ENCODE results near the gene RACGAP1.
"Not testable (repeated sequence)": the region's sequence is repeated elsewhere in the genome, so short reads cannot be mapped to it uniquely, and the experiment has no call there.

The RACGAP1 gene

DNA sequence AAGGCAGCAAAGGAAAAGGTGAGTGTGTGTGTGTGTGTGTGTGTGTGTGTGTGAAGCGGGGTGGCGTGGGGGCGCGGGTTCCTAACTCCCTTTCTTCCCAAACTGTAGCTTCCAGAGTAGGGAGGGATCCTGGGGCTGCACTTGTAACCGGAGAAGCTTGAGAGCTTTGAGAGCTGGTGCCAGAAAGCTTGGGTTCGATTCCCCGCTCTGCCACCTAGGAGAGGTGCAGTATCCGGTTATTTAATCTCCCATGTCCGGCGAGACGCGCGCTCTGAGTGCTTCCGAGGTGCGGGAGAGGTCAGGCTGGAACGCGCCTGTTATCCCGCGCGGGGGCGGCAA is 7.2 kb upstream of the RACGAP1 start:
- Histone ChIP-seq H3K36me3 (ENCODE audit: insufficient read depth) (no peaks in the 10 kb centered on the region), H2AFZ (ENCODE audit: low read depth) (no peak overlapping the region), H3K27ac (no peak overlapping the region), H3K4me3 (IDR thresholded peaks at IDR 0.05; ENCODE audit: insufficient read depth, low read depth, low read length) (no peak overlapping the region), H3K27me3 (ENCODE audit: insufficient read depth, low read depth) (no peaks in the 10 kb centered on the region), H3K79me2 (ENCODE audit: insufficient read depth, low read depth) (no peaks in the 10 kb centered on the region), H3K4me1 (ENCODE audit: low read depth, poor library complexity, severe bottlenecking) (no peaks in the 10 kb centered on the region), H3K4me2 (no peak overlapping the region), H4K20me1 (ENCODE audit: insufficient read depth) (no peaks in the 10 kb centered on the region), H3K9ac (no peak overlapping the region)
- no peak for TF ChIP-seq CTCF (conservative IDR thresholded peaks at IDR 0.05; ENCODE audit: low read depth, low read length)

DNA sequence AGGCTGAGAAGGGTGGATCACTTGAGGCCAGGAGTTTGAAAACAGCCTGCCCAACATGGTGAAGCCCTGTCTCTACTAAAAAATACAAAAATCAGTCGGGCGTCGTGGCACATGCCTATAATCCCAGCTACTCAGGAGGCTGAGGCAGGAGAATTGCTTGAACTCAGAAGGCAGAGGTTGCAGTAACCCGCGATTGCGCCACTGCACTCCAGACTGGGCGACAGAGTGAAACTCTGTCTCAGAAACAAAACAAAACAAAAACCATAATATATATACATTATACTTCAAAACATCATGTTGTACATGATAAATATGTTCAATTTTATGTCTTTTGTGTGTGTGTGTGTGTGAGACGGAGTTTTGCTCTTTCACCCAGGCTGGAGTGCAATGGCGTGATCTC is 5.2 kb upstream of the RACGAP1 start:
- not testable (repeated sequence) for H4K20me1 ChIP-seq (ENCODE audit: insufficient read depth); H3K79me2 ChIP-seq (ENCODE audit: insufficient read depth, low read depth); H3K4me2 ChIP-seq; H3K4me1 ChIP-seq (ENCODE audit: low read depth, poor library complexity, severe bottlenecking); H3K4me3 ChIP-seq (IDR thresholded peaks at IDR 0.05; ENCODE audit: insufficient read depth, low read depth, low read length); H3K27ac ChIP-seq; H3K9ac ChIP-seq; H2AFZ ChIP-seq (ENCODE audit: low read depth); H3K36me3 ChIP-seq (ENCODE audit: insufficient read depth); H3K27me3 ChIP-seq (ENCODE audit: insufficient read depth, low read depth)

- Histone ChIP-seq H3K27me3 (ENCODE audit: insufficient read depth, low read depth) (no peaks in the 10 kb centered on the region), H3K4me2 (no peak overlapping the region), H3K4me1 (ENCODE audit: low read depth, poor library complexity, severe bottlenecking) (peaks cover 29% of the 10 kb centered on the region), H3K4me3 (IDR thresholded peaks at IDR 0.05; ENCODE audit: insufficient read depth, low read depth, low read length) (no peak overlapping the region), H3K27ac (no peak overlapping the region), H3K9ac (no peak overlapping the region), H2AFZ (ENCODE audit: low read depth) (peak overlapping the region; percentile 83), H4K20me1 (ENCODE audit: insufficient read depth) (no peaks in the 10 kb centered on the region), H3K36me3 (ENCODE audit: insufficient read depth) (peaks cover 6% of the 10 kb centered on the region; the same call in 1 of the 2 replicates), H3K79me2 (ENCODE audit: insufficient read depth, low read depth) (peaks cover 36% of the 10 kb centered on the region)
- no peak for TF ChIP-seq CTCF (conservative IDR thresholded peaks at IDR 0.05; ENCODE audit: low read depth, low read length)
Measured at GRCh38 chr12:50026691-50027090, 1.4 kb upstream of the RACGAP1 start.

DNA sequence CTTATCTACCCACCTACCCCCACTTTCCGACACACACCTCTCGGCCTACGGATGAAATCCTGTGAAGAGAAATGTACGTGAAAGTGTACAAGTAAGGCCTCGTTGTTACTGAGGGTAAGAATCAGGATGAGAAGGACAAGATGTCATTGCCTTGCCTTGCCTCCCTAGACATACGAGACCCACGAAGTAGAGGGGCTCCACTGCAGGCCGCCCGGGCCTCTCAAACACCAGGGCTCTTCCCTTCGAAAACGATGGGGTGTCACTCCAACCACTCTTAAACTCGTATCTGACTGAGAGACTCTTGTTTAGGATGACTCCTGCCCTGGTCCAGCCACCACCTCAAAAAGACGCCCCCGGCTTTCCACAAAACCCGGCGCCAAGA is 498 bp downstream of the RACGAP1 start:
- H3K27me3 ChIP-seq (ENCODE audit: insufficient read depth, low read depth), result no peaks in the 10 kb centered on the region
- peak overlapping the region; percentile 91 for H3K4me2 ChIP-seq
- no peaks in the 10 kb centered on the region for H4K20me1 ChIP-seq (ENCODE audit: insufficient read depth)
- peaks cover 6% of the 10 kb centered on the region; the same call in 1 of the 2 replicates for H3K36me3 ChIP-seq (ENCODE audit: insufficient read depth)
- H3K4me1 ChIP-seq (ENCODE audit: low read depth, poor library complexity, severe bottlenecking), result peaks cover 31% of the 10 kb centered on the region
- peak overlapping the region; percentile 65 for H3K27ac ChIP-seq
- no peak overlapping the region for H3K4me3 ChIP-seq (IDR thresholded peaks at IDR 0.05; ENCODE audit: insufficient read depth, low read depth, low read length)
- TF ChIP-seq CTCF (conservative IDR thresholded peaks at IDR 0.05; ENCODE audit: low read depth, low read length), result no peak
- H2AFZ ChIP-seq (ENCODE audit: low read depth), result peak overlapping the region; percentile 34
- peaks cover 55% of the 10 kb centered on the region for H3K79me2 ChIP-seq (ENCODE audit: insufficient read depth, low read depth)
- peak overlapping the region; percentile 84 for H3K9ac ChIP-seq

- no peak overlapping the region for H3K27ac ChIP-seq
- no peak overlapping the region for H3K4me3 ChIP-seq (IDR thresholded peaks at IDR 0.05; ENCODE audit: insufficient read depth, low read depth, low read length)
- no peak overlapping the region for H2AFZ ChIP-seq (ENCODE audit: low read depth)
- H3K4me1 ChIP-seq (ENCODE audit: low read depth, poor library complexity, severe bottlenecking), result peaks cover 33% of the 10 kb centered on the region
- H3K4me2 ChIP-seq, result peak overlapping the region; percentile 91
- H3K27me3 ChIP-seq (ENCODE audit: insufficient read depth, low read depth), result no peaks in the 10 kb centered on the region
- H4K20me1 ChIP-seq (ENCODE audit: insufficient read depth), result no peaks in the 10 kb centered on the region
- peaks cover 6% of the 10 kb centered on the region; the same call in 1 of the 2 replicates for H3K36me3 ChIP-seq (ENCODE audit: insufficient read depth)
- TF ChIP-seq CTCF (conservative IDR thresholded peaks at IDR 0.05; ENCODE audit: low read depth, low read length), result no peak
- peaks cover 61% of the 10 kb centered on the region for H3K79me2 ChIP-seq (ENCODE audit: insufficient read depth, low read depth)
- peak overlapping the region; percentile 84; the same call in 1 of the 2 replicates for H3K9ac ChIP-seq
Measured at GRCh38 chr12:50024227-50024626, 1.1 kb downstream of the RACGAP1 start.

All from KMS-11 (cell line).